ENCODE results near the gene NTN1. TPM values are rescaled to one million over a fixed set of nuclear protein-coding genes. Genes with fewer than 3 reads are reported as not detected.

NTN1 gene
- total RNA-seq, 1 donor from 2014 or later: 29.6 TPM

DNA sequence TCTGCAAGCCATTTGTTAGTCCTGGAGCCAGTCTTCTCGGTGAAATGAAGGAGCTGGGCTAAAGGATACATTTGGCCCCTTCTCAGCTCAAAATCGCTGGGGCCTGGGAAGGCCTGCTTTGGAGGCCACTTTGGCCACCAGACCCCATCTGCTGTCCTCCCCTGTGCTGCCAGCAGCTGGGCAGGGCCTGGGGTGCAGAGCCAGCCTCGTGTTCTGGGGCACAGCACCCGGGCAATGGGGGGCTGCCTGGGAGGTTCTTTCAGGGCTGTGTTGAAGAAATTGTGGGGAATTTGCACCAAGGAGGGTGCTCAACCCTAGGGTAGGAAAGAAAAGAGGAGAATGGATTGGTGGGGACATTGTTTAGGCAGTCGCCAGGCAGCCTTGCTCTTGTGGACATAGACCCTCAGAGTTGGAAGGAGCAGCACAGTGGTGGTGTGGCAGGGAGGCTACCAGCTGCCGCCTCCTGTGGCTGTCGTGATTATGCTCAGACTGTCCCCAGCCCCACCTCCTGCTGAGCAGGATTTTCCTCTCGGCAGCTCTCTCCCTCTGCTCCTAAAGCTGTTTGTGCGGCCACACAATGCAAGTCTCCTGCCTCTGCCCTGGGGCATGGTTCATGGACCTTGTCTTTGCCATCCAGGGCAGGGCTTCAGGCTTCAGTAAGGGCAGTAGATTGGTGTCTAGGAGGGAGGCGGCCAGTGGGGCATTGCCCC is 174.8 kb downstream of the NTN1 start:
- intact Hi-C loops (cut with DNase I): no loop called here
- Histone ChIP-seq H3K4me1 (peaks cover 0 to 7% of the 10 kb centered on the region in 2 donors), H3K27ac (no peak overlapping the region), H3K36me3 (peaks cover 0 to 4% of the 10 kb centered on the region in 2 donors), H3K27me3 (no peaks in the 10 kb centered on the region), H3K4me3 (no peak overlapping the region), H3K9me3 (no peaks in the 10 kb centered on the region)
- no peak for DNase-seq (ENCODE audit: low spot score in 2 of 2)
- TF ChIP-seq, protein P1, sequence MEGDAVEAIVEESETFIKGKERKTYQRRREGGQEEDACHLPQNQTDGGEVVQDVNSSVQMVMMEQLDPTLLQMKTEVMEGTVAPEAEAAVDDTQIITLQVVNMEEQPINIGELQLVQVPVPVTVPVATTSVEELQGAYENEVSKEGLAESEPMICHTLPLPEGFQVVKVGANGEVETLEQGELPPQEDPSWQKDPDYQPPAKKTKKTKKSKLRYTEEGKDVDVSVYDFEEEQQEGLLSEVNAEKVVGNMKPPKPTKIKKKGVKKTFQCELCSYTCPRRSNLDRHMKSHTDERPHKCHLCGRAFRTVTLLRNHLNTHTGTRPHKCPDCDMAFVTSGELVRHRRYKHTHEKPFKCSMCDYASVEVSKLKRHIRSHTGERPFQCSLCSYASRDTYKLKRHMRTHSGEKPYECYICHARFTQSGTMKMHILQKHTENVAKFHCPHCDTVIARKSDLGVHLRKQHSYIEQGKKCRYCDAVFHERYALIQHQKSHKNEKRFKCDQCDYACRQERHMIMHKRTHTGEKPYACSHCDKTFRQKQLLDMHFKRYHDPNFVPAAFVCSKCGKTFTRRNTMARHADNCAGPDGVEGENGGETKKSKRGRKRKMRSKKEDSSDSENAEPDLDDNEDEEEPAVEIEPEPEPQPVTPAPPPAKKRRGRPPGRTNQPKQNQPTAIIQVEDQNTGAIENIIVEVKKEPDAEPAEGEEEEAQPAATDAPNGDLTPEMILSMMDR (IDR thresholded peaks at IDR 0.05): no peak

DNA sequence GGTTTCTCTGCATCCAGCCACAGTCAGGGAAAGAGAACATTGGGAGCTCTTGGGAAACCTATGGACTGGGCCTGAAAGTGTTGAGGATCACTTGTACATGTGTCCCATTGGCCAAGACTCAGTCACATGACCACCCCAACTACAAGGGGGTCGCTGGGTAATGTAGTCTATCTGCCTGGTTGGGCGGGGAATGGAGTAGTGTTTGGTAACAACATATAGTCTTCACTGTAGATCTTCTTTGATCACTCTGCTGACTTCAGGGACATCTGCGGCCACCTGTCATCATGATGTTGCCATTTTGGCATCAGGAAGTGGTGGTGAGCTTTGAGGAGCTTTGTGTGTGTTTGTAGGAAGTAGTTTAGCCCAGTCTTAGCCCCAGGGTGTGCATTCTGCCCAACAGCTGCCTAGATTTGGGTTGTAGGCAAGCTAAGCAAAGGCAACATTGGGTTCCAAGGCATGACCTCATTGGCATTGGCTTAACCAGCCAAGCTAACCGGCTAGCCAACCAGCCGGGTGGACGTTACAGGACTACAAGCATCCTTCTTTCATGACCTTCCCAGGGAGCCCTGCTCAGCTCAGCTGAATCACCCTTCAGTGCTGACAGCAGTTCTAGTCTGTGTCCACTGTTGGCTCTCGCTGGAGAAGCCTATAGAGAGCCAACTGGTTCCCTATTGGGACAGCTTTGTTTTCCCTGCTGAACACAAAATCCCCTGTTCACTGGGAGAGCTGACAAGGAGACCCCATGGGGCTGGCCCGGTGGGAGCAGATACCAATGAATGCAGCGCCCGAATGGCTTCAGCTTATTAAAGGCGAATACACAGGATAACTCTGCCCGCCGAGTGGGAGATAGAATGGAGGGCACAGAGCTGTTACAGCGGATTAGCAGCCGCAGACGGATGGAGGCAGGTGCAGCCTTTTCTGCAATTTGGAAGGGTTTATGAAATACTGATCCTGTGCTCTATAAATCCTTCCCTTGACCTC is 178.6 kb downstream of the NTN1 start:
- Histone ChIP-seq H3K4me1 (no peaks in the 10 kb centered on the region), H3K27me3 (no peaks in the 10 kb centered on the region), H3K36me3 (peaks cover 0 to 4% of the 10 kb centered on the region in 2 donors), H3K9me3 (no peaks in the 10 kb centered on the region), H3K4me3 (no peak overlapping the region), H3K27ac (no peak overlapping the region)
- no peak for DNase-seq (ENCODE audit: low spot score in 2 of 2)
- TF ChIP-seq, protein P1 (IDR thresholded peaks at IDR 0.05): no peak
- intact Hi-C loops (cut with DNase I): no loop called here

DNA sequence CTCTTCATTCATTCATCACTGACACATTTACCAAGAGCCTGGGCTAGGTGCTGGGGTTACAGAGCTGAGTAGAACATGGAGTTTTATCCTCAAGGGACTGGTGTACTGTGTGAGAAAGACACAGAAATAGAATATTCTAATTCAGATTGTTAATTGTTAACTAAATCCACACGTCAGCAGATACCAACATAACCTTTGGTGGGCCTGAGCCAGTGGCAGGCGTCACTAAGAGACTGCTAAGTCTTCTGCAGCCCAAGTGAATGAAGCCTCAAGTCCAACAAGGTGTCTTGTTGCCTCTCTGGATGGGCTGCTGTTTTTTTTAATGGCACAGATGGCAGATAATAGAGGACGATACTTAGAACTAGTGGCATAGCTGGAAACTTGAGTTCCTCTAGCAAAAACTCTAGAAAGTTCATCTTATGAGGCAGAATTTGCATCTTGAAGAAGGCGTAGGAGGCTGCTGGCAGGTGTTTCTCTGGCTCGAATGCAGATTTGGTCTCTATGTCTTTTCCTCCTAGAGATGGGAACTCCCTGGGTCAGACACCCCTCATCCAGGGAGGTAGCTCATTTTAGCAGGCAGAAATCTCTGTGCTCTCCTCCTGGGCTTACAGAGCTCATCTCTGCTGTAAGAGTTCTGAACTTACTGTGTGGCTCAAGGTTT is 179.5 kb downstream of the NTN1 start:
- no peaks in the 10 kb centered on the region for H3K27me3 ChIP-seq
- peaks cover under 1 to 1% of the 10 kb centered on the region in 2 donors for H3K4me1 ChIP-seq
- H3K9me3 ChIP-seq: no peaks in the 10 kb centered on the region
- TF ChIP-seq, protein P1 (IDR thresholded peaks at IDR 0.05): no peak
- H3K27ac ChIP-seq: no peak overlapping the region
- peaks cover 0 to 4% of the 10 kb centered on the region in 2 donors for H3K36me3 ChIP-seq
- no peak overlapping the region for H3K4me3 ChIP-seq
- no peak for DNase-seq (ENCODE audit: low spot score in 2 of 2)
- intact Hi-C loops (cut with DNase I): no loop called here

DNA sequence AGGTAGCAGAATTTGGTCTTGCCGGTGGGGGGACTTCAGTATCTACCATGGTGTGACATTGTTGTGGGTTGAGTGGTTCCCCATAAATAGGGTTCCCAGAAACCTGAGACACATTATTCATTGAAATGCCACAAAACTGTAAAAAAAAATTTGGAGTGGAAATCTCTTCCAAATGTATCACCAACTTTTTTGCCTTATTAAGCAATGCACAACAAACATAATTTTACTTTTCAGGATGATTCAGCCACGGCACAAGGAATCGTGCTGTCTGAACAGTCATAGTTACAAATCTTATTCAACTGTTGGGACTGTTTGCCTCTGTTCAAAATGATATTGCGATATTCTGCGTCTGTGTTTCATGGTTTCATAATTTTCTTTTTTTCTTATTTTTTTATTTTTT is 181.2 kb downstream of the NTN1 start:
- intact Hi-C loops (cut with DNase I): no loop called here
- no peak for DNase-seq (ENCODE audit: low spot score in 2 of 2)
- H3K36me3 ChIP-seq: peaks cover 0 to 4% of the 10 kb centered on the region in 2 donors
- H3K27ac ChIP-seq: no peak overlapping the region
- H3K4me3 ChIP-seq: no peak overlapping the region
- H3K9me3 ChIP-seq: no peaks in the 10 kb centered on the region
- H3K27me3 ChIP-seq: no peaks in the 10 kb centered on the region
- H3K4me1 ChIP-seq: peaks cover 7 to 10% of the 10 kb centered on the region in 2 donors
- TF ChIP-seq, protein P1 (IDR thresholded peaks at IDR 0.05): no peak

DNA sequence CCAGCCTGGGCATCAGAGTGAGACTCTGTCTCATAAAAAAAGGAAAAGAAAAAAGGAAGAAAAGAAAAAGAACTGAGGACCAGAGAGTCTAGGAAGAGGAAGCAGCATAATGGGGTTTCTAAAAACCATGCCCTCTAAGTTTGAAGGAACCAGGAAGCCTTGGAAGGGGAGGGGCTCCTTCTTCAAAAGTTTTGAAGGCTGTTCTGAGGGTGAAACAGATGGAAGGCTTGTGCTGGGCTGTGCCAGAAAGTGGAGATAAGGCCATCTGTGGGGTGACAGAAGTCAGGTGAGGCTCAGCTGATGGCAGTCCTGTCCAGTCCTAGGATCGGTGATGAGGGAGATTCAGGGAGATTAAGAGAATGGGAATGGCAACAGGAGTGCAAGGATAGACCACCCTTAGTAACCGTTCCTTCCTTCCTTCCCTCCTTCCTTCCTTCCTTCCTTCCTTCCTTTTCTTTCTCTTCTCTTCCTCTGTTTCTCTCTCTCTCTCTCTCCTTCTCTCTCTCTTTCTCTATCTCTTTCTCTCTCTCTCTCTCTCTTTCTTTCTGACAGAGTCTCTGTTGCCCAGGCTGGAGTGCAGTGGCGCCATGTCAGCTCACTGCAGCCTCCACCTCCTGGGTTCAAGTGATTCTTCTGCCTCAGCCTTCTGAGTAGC is 182.6 kb downstream of the NTN1 start:
- Histone ChIP-seq H3K4me1 (peaks cover 7 to 10% of the 10 kb centered on the region in 2 donors), H3K4me3 (no peak overlapping the region), H3K36me3 (no peaks in the 10 kb centered on the region), H3K9me3 (no peaks in the 10 kb centered on the region), H3K27me3 (no peaks in the 10 kb centered on the region), H3K27ac (no peak overlapping the region)
- no peak for DNase-seq (ENCODE audit: low spot score in 2 of 2)
- TF ChIP-seq, protein P1 (IDR thresholded peaks at IDR 0.05): no peak
- intact Hi-C loops (cut with DNase I): no loop called here

Measured in ascending aorta (tissue), 2 donors.